ENCODE measurements around the gene WDR82.

WDR82 gene

GRCh38 chr3:52298149-52299098 is 20.0 kb upstream of the WDR82 start:
- TF ChIP-seq GATA2 (IDR thresholded peaks at IDR 0.05; ENCODE audit: low read depth, low read length) (no peak), GATA3 (IDR thresholded peaks at IDR 0.05; ENCODE audit: low read depth, low read length) (no peak)

GRCh38 chr3:52297242-52298148 is 19.0 kb upstream of the WDR82 start:
- TF ChIP-seq GATA2 (IDR thresholded peaks at IDR 0.05; ENCODE audit: low read depth, low read length) (no peak), GATA3 (IDR thresholded peaks at IDR 0.05; ENCODE audit: low read depth, low read length) (no peak)

GRCh38 chr3:52295671-52296208 is 17.3 kb upstream of the WDR82 start:
- TF ChIP-seq GATA2 (IDR thresholded peaks at IDR 0.05; ENCODE audit: low read depth, low read length), result no peak
- TF ChIP-seq GATA3 (IDR thresholded peaks at IDR 0.05; ENCODE audit: low read depth, low read length), result no peak

- TF ChIP-seq GATA2 (IDR thresholded peaks at IDR 0.05; ENCODE audit: low read depth, low read length), result no peak
These were observed 16.1 kb upstream of the WDR82 start for GRCh38 chr3:52294320-52295150.

GRCh38 chr3:52293491-52294319 is 15.3 kb upstream of the WDR82 start:
- TF ChIP-seq GATA2 (IDR thresholded peaks at IDR 0.05; ENCODE audit: low read depth, low read length), result no peak
- TF ChIP-seq GATA3 (IDR thresholded peaks at IDR 0.05; ENCODE audit: low read depth, low read length), result no peak

GRCh38 chr3:52292247-52293065 is 14.0 kb upstream of the WDR82 start:
- no peak for TF ChIP-seq GATA3 (IDR thresholded peaks at IDR 0.05; ENCODE audit: low read depth, low read length)
- no peak for TF ChIP-seq GATA2 (IDR thresholded peaks at IDR 0.05; ENCODE audit: low read depth, low read length)

GRCh38 chr3:52291508-52292181 is 13.2 kb upstream of the WDR82 start:
- TF ChIP-seq GATA2 (IDR thresholded peaks at IDR 0.05; ENCODE audit: low read depth, low read length), result no peak
- TF ChIP-seq GATA3 (IDR thresholded peaks at IDR 0.05; ENCODE audit: low read depth, low read length), result no peak

GRCh38 chr3:52290596-52291507 is 12.4 kb upstream of the WDR82 start:
- no peak for TF ChIP-seq GATA2 (IDR thresholded peaks at IDR 0.05; ENCODE audit: low read depth, low read length)
- no peak for TF ChIP-seq GATA3 (IDR thresholded peaks at IDR 0.05; ENCODE audit: low read depth, low read length)

- TF ChIP-seq GATA2 (IDR thresholded peaks at IDR 0.05; ENCODE audit: low read depth, low read length), result no peak
These were observed 11.5 kb upstream of the WDR82 start for GRCh38 chr3:52289747-52290595.

GRCh38 chr3:52289338-52289746 is 10.9 kb upstream of the WDR82 start:
- no peak for TF ChIP-seq GATA2 (IDR thresholded peaks at IDR 0.05; ENCODE audit: low read depth, low read length)
- TF ChIP-seq GATA3 (IDR thresholded peaks at IDR 0.05; ENCODE audit: low read depth, low read length), result no peak

Measured in SH-SY5Y (cell line).